HepG2 (cell line): ENCODE measurements around the gene PHF2. TPM values are rescaled to one million over a fixed set of nuclear protein-coding genes. Genes with fewer than 3 reads are reported as not detected.

Experiments
- CCDC6 ChIP-seq: sonication (generic); formaldehyde crosslinking; IDR thresholded peaks from 2 replicates; pipeline ENCODE4 v1.8.1; 2022; ENCODE audit warnings: mild to moderate bottlenecking, missing genetic modification reagents, moderate library complexity
- GABPB1 ChIP-seq: IDR thresholded peaks from 2 replicates; pipeline ENCODE4 v1.6.1; 2016; ENCODE audit warnings: mild to moderate bottlenecking, missing genetic modification reagents, moderate library complexity, missing compliant biosample characterization
- HMG20A ChIP-seq: IDR thresholded peaks from 2 replicates; pipeline ENCODE4 v1.6.1; 2016; ENCODE audit warnings: borderline replicate concordance
- HOXA3 ChIP-seq: sonication (generic); formaldehyde crosslinking; IDR thresholded peaks from 2 replicates; pipeline ENCODE4 v1.5.0; 2020; ENCODE audit warnings: missing genetic modification reagents
- KMT2A ChIP-seq: sonication (generic); formaldehyde crosslinking; IDR thresholded peaks from 2 replicates; pipeline ENCODE4 v1.4.0; 2020; ENCODE audit warnings: missing genetic modification reagents
- NFIB ChIP-seq: sonication (generic); formaldehyde crosslinking; IDR thresholded peaks from 2 replicates; pipeline ENCODE4 v1.9.0; 2021; ENCODE audit warnings: missing genetic modification reagents, mild to moderate bottlenecking, borderline replicate concordance
- NFYB ChIP-seq: sonication (generic); formaldehyde crosslinking; IDR thresholded peaks from 2 replicates; pipeline ENCODE4 v1.4.0; 2020; ENCODE audit warnings: missing genetic modification reagents
- NR2F6 ChIP-seq, 2 experiments: IDR thresholded peaks; 2 replicates each; pipeline ENCODE4 v1.6.1; 2016; ENCODE audit warnings: antibody characterized with exemption in 1 of 2, mild to moderate bottlenecking in 1 of 2
- PRPF4 ChIP-seq: fragments of 200-400 bp; formaldehyde crosslinking; IDR thresholded peaks from 2 replicates; pipeline ENCODE4 v1.6.1; 2016; ENCODE audit warnings: low read length, low read depth; ENCODE audit not compliant: poor library complexity, severe bottlenecking
- RFX1 ChIP-seq: fragments of 450-650 bp; IDR thresholded peaks from 2 replicates; pipeline ENCODE4 v1.6.1; 2017
- RORA ChIP-seq: sonication (generic); formaldehyde crosslinking; IDR thresholded peaks from 2 replicates; pipeline ENCODE4 v1.5.0; 2020; ENCODE audit warnings: mild to moderate bottlenecking, missing genetic modification reagents, moderate library complexity
- SIX1 ChIP-seq: sonication (generic); formaldehyde crosslinking; IDR thresholded peaks from 2 replicates; pipeline ENCODE4 v1.4.0; 2020; ENCODE audit warnings: missing genetic modification reagents, borderline replicate concordance
- SOX13 ChIP-seq, 3 experiments: fragments of 450-650 bp in 1 of 3; sonication (generic) in 1 of 3; formaldehyde crosslinking in 1 of 3; IDR thresholded peaks in 2 of 3; conservative IDR thresholded peaks in 1 of 3; 2 replicates each; pipeline versions ENCODE4 v1.5.0 to v1.6.1; 2016 to 2020; ENCODE audit warnings: antibody characterized with exemption in 1 of 3, mild to moderate bottlenecking in 1 of 3, missing compliant biosample characterization in 1 of 3, missing genetic modification reagents in 1 of 3, moderate library complexity in 1 of 3
- SP5 ChIP-seq: IDR thresholded peaks from 2 replicates; pipeline ENCODE4 v1.6.1; 2016; ENCODE audit warnings: low read depth, borderline replicate concordance
- TAF1 ChIP-seq: sonication (generic); formaldehyde crosslinking; IDR thresholded peaks from 2 replicates; pipeline ENCODE4 v1.4.0; 2020; ENCODE audit warnings: missing genetic modification reagents
- ZMYM3 ChIP-seq: sonication (generic); formaldehyde crosslinking; IDR thresholded peaks from 2 replicates; pipeline ENCODE4 v1.5.1; 2020; ENCODE audit warnings: mild to moderate bottlenecking, missing genetic modification reagents
- ZMYM4 ChIP-seq: sonication (generic); formaldehyde crosslinking; IDR thresholded peaks from 2 replicates; pipeline ENCODE4 v1.8.1; 2023; ENCODE audit warnings: mild to moderate bottlenecking, missing genetic modification reagents
- ZNF281 ChIP-seq: sonication (generic); formaldehyde crosslinking; IDR thresholded peaks from 2 replicates; pipeline ENCODE4 v1.4.0; 2020; ENCODE audit warnings: missing genetic modification reagents, borderline replicate concordance
- ZNF574 ChIP-seq: sonication (generic); formaldehyde crosslinking; IDR thresholded peaks from 2 replicates; pipeline ENCODE4 v1.4.0; 2020; ENCODE audit warnings: missing genetic modification reagents
- ZNF607 ChIP-seq: sonication (generic); formaldehyde crosslinking; IDR thresholded peaks from 2 replicates; pipeline ENCODE4 v1.5.1; 2020; ENCODE audit warnings: missing genetic modification reagents, mild to moderate bottlenecking, borderline replicate concordance
- ZNF746 ChIP-seq: sonication (generic); formaldehyde crosslinking; IDR thresholded peaks from 2 replicates; pipeline ENCODE4 v1.8.0; 2022; ENCODE audit warnings: mild to moderate bottlenecking, missing genetic modification reagents
- ZNF781 ChIP-seq: sonication (generic); formaldehyde crosslinking; IDR thresholded peaks from 2 replicates; pipeline ENCODE4 v1.5.1; 2020; ENCODE audit warnings: borderline replicate concordance, mild to moderate bottlenecking, missing genetic modification reagents; ENCODE audit errors: not compliant biosample characterization
- polyA plus RNA-seq, 8 experiments: library from polyadenylated mRNA; depleted of rRNA in 3 of 8; stranded (reverse) in 7 of 8; unstranded in 1 of 8; fragments of >200 nt; fragmentation: Illumina TruSeq in 4 of 8; extraction: Trizol in 4 of 8; gene quantifications; 2 replicates each; pipeline versions ENCODE4 v1.2.1 to v1.2.3, GENCODE V29; 2011 to 2016; ENCODE audit warnings: low read depth in 4 of 8, missing spikeins in 1 of 8, mixed read lengths in 1 of 8; ENCODE audit not compliant: insufficient read depth in 1 of 8
- total RNA-seq, 5 experiments: library from RNA; depleted of rRNA; stranded (reverse); fragments of >200 nt; fragmentation: Illumina TruSeq; extraction: Trizol; gene quantifications; 2 replicates each; pipeline ENCODE4 v1.2.3, GENCODE V29; 2016; ENCODE audit warnings: low read depth in 1 of 5
- TF ChIP-seq, protein P1 (sequence below), 2 experiments: sonication (generic) in 1 of 2; formaldehyde crosslinking in 1 of 2; IDR thresholded peaks; 2 replicates each; pipeline versions ENCODE4 v1.4.0 to v1.6.1; 2018 to 2020; ENCODE audit warnings: missing genetic modification reagents in 2 of 2, borderline replicate concordance in 1 of 2, low read depth in 1 of 2, mild to moderate bottlenecking in 1 of 2, missing biosample characterization in 1 of 2

The PHF2 gene
- total and polyA plus RNA-seq, 2 of the 13 experiments (the other 11 are each of a cell fraction or from before 2014, with no cell fraction given): 6.6 to 9.1 TPM

GRCh38 chr9:93589688-93590087, 13.3 kb downstream of the PHF2 start (continued):
- TF ChIP-seq PRPF4 (no peak), ZNF574 (CRISPR knock-in tag) (peak; percentile 51; the same call in 1 of the 2 replicates), NFYB (CRISPR knock-in tag) (0 out of 2 replicates have a peak, but pooled peaks have one; percentile 11), RFX1 (no peak), KMT2A (CRISPR knock-in tag) (peak; percentile 82), HMG20A (CRISPR knock-in tag) (peak; percentile 25; the same call in 1 of the 2 replicates), TAF1 (CRISPR knock-in tag) (peak; percentile 25; the same call in 1 of the 2 replicates), ZMYM4 (CRISPR knock-in tag) (peak; percentile 43; the same call in 1 of the 2 replicates), NFIB (no peak), NR2F6 (IDR thresholded peaks at IDR 0.05) (0 out of 2 replicates have a peak, but pooled peaks have one; percentile 30), NR2F6 (CRISPR knock-in tag; IDR thresholded peaks at IDR 0.05) (peak; percentile 80), ZMYM3 (CRISPR knock-in tag) (peak; percentile 34; the same call in 1 of the 2 replicates), GABPB1 (peak; percentile 72), ZNF746 (CRISPR knock-in tag) (no peak), CCDC6 (CRISPR knock-in tag) (no peak), ZNF607 (CRISPR knock-in tag) (no peak), SP5 (0 out of 2 replicates have a peak, but pooled peaks have one; percentile 35), HOXA3 (CRISPR knock-in tag) (0 out of 2 replicates have a peak, but pooled peaks have one; percentile 15), SOX13 (IDR thresholded peaks at IDR 0.05) (no peak), SOX13 (CRISPR knock-in tag; conservative IDR thresholded peaks at IDR 0.05 in 1 of 2, IDR thresholded peaks at IDR 0.05 in 1 of 2) (peak in 1 of 2 experiments; percentile 42; a peak in 1 of 4 replicates), SIX1 (peak; percentile 88), RORA (CRISPR knock-in tag) (no peak), ZNF781 (CRISPR knock-in tag) (no peak), ZNF281 (CRISPR knock-in tag) (peak; percentile 22; the same call in 1 of the 2 replicates)
- TF ChIP-seq, protein P1, sequence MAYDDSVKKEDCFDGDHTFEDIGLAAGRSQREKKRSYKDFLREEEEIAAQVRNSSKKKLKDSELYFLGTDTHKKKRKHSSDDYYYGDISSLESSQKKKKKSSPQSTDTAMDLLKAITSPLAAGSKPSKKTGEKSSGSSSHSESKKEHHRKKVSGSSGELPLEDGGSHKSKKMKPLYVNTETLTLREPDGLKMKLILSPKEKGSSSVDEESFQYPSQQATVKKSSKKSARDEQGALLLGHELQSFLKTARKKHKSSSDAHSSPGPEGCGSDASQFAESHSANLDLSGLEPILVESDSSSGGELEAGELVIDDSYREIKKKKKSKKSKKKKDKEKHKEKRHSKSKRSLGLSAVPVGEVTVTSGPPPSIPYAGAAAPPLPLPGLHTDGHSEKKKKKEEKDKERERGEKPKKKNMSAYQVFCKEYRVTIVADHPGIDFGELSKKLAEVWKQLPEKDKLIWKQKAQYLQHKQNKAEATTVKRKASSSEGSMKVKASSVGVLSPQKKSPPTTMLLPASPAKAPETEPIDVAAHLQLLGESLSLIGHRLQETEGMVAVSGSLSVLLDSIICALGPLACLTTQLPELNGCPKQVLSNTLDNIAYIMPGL (CRISPR knock-in tag; IDR thresholded peaks at IDR 0.05; ENCODE audit: borderline replicate concordance in 1 of 2, low read depth in 1 of 2): peak in 1 of 2 experiments; percentile 55; a peak in 1 of 4 replicates
